ENCODE data around the gene ZRANB2. TPM values are rescaled to one million over a fixed set of nuclear protein-coding genes. Genes with fewer than 3 reads are reported as not detected.

Gene ZRANB2
- total and polyA plus RNA-seq, 10 of the 15 experiments (the other 5 are each of a cell fraction or from before 2014, with no cell fraction given), result 68.4 to 189 (median 138) TPM

- ChIA-PET POLR2A (no interaction called here), SMC1A (ENCODE audit: uncharacterized antibody, unreplicated experiment) (interaction anchor here (1.3 kb wide), 1 partner anchor 23 kb away, joined by 3 read pairs; the partner anchor contains the start of gene ZRANB2), RAD21 (ENCODE audit: unreplicated experiment) (no interaction called here), CTCF (interaction anchor here (1.3 kb wide), 1 partner anchor 13 kb away, joined by 5 read pairs; no protein-coding TSS in a partner anchor)
- FAIRE-seq (no peak), DNase-seq (ENCODE audit: low read depth, low spot score) (no peak), ATAC-seq (no peak)
- 71% methylated on average over 4 of the region's 4 CpGs for WGBS (ENCODE audit: insufficient coverage, insufficient replicate concordance, low lambda C conversion rate, missing lambda C conversion rate)
- in situ Hi-C loops (cut with MboI), result no loop called here
- Histone ChIP-seq H3K27ac (ENCODE audit: control insufficient read depth, insufficient read depth) (no peak overlapping the region), H3K4me1 (ENCODE audit: control insufficient read depth, insufficient read depth, low read length) (no peaks in the 10 kb centered on the region), H3K4me2 (ENCODE audit: control insufficient read depth, insufficient read depth) (no peak overlapping the region), H3K27me3 (replicated peaks in 1 of 2; ENCODE audit: control insufficient read depth in 2 of 2, insufficient read depth in 2 of 2, low read length in 1 of 2) (no peaks in the 10 kb centered on the region), H3K9ac (ENCODE audit: control insufficient read depth, insufficient read depth, low read length) (no peak overlapping the region), H2AFZ (ENCODE audit: control insufficient read depth, low read depth, low read length) (no peak overlapping the region), H3K36me3 (ENCODE audit: control insufficient read depth in 2 of 2, insufficient read depth in 2 of 2, low read length in 1 of 2) (no peaks in the 10 kb centered on the region), H3K4me3 (no peak overlapping the region), H3K79me2 (ENCODE audit: control insufficient read depth, insufficient read depth, low read length) (no peaks in the 10 kb centered on the region), H4K20me1 (ENCODE audit: control insufficient read depth, insufficient read depth) (no peaks in the 10 kb centered on the region), H3K9me3 (replicated peaks; ENCODE audit: control insufficient read depth, insufficient read depth, low read length) (no peaks in the 10 kb centered on the region)
- intact Hi-C loops (cut with micrococcal nuclease; ENCODE audit: unreplicated experiment), result no loop called here
- TF ChIP-seq POU2F2 (IDR thresholded peaks at IDR 0.05; ENCODE audit: borderline replicate concordance, low read depth, low read length), result no peak
- TF ChIP-seq SMARCA5 (IDR thresholded peaks at IDR 0.05), result no peak
- TF ChIP-seq ESRRA (IDR thresholded peaks at IDR 0.05; ENCODE audit: low read length), result no peak
- no peak for TF ChIP-seq CUX1 (IDR thresholded peaks at IDR 0.05; ENCODE audit: insufficient replicate concordance, low read depth, low read length)
- TF ChIP-seq ZBTB40 (IDR thresholded peaks at IDR 0.05; ENCODE audit: borderline replicate concordance), result no peak
- TF ChIP-seq GABPA (IDR thresholded peaks at IDR 0.05; ENCODE audit: low read depth), result no peak
- no peak for TF ChIP-seq KLF5 (IDR thresholded peaks at IDR 0.05; ENCODE audit: partially characterized antibody)
- no peak for TF ChIP-seq NFIC (IDR thresholded peaks at IDR 0.05; ENCODE audit: low read depth, low read length)
- no peak for TF ChIP-seq DPF2 (IDR thresholded peaks at IDR 0.05)
- TF ChIP-seq PML (IDR thresholded peaks at IDR 0.05; ENCODE audit: low read length), result no peak
- BruUV-seq (replicated peaks), result no TSS peak
Measured at GRCh38 chr1:71104417-71104816, 23.6 kb upstream of the ZRANB2 start.

All from GM12878 (cell line).